GM13977 (cell line): Measurements from ENCODE around the gene RBM33.
A peak's percentile ranks its signal among the peaks of the same experiment; 100 is the strongest.

Source experiments
- DNase-seq: peaks from one replicate; pipeline ENCODE4 v3.0.0; 2012; ENCODE audit warnings: low spot score
- in situ Hi-C: fragments of 300-500 bp; cut with MboI; formaldehyde crosslinking; loops from one replicate; pipeline ENCODE4 v1.12.0; 2022; ENCODE audit warnings: low sequenced_read_pairs, low pct_unique_long_range_greater_than_20kb, mixed read lengths, inconsistent platforms; ENCODE audit not compliant: unreplicated experiment
- TF ChIP-seq, protein P1 (sequence below): IDR thresholded peaks from 2 replicates; pipeline ENCODE4 v1.5.1; 2012; ENCODE audit warnings: mild to moderate bottlenecking, control low read depth; ENCODE audit not compliant: insufficient read depth; ENCODE audit errors: extremely low read depth, missing control alignments

Gene RBM33

DNA sequence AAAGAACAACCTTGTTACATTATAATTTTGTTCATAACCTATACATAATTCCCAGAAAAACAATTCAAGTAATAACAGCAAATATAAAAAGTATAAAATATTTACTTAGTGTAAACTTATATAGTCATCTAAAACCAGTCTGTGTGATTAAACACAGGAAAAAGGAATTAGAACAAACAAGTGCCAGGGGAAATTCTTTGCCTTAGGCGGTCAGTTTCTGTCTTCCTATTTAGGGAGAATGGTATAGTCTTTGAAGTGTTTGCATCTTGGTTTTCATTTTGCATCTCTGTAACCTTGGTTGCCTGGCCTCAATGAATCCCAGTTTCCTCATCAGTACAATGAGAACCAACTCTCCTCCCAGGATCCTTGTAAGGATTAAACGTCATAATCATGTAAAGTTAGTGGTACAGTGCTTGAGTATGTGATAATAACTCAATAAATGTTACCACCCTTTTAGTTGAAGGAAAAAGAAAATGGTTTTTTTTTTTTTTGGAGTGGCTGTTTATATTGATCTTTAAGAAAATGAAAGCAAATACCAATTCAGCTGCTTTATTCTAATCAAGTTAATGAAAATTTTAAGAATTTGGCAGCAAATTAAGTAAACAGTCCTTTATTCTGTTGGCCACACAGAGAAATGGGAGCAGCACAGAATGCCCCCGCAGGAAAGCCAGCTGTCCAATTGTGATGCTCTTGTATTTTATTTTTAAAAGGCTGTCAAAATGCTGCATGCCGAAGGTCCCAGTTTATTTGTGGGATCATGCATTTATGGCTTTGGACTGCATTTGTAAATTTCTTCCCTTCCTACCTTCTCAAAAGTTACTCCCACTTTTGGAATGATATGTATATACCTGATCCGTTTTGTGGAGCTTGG is 106.0 kb downstream of the RBM33 start:
- DNase-seq: no peak
- TF ChIP-seq, protein P1, sequence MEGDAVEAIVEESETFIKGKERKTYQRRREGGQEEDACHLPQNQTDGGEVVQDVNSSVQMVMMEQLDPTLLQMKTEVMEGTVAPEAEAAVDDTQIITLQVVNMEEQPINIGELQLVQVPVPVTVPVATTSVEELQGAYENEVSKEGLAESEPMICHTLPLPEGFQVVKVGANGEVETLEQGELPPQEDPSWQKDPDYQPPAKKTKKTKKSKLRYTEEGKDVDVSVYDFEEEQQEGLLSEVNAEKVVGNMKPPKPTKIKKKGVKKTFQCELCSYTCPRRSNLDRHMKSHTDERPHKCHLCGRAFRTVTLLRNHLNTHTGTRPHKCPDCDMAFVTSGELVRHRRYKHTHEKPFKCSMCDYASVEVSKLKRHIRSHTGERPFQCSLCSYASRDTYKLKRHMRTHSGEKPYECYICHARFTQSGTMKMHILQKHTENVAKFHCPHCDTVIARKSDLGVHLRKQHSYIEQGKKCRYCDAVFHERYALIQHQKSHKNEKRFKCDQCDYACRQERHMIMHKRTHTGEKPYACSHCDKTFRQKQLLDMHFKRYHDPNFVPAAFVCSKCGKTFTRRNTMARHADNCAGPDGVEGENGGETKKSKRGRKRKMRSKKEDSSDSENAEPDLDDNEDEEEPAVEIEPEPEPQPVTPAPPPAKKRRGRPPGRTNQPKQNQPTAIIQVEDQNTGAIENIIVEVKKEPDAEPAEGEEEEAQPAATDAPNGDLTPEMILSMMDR: no peak
- in situ Hi-C loops: no loop called here

DNA sequence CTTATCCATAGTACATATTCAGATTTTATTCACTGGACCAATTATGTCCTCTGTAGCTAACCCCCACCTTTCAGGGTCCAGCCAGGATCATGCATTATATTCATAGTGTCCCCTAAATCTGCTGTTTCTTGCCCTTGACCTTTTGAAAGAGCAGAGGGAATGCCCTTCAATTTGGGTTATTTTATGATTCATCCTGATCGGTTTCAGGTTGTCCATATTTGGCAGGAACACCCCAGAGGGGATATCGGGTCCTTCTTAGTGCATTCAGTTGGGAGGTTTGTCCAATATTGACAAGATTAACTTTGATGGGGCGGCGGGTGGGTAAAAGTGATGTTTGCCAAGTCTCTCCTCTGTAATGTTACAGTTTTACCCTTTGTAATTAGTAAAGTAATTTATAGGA is 106.9 kb downstream of the RBM33 start:
- in situ Hi-C loops: no loop called here
- DNase-seq: no peak
- TF ChIP-seq, protein P1: no peak

DNA sequence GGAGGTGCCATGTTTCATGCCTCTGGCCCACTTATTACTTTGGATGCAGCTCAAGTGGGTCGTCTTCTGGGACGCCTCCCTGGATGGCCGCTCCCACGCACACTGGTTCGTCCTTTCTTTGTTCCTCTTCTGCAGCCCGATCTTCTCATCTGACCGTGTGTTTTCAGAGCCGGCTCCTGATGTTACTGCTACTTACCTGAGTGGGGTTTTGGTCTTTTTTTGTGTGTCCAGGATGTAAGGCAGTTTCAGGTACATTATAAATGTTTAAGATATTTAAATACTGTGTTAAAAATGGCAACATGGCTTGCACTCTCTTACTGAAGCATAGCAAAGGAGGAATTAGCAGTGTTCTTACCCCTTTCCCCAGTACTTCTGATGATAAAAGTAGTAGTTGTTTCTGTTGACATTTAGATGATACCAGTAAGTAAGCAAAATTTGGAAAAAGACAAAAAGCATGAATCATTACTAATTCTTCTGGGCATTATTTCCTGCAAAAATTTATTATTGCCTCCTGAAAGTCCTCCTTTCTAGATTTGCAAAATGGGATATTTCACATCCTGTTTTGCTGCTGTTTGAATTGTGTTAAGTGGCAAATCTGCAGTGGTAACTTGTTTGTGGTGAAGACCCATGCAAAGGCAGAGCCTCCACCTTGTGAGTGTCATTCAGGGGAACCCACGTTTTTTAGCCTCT is 108.4 kb downstream of the RBM33 start:
- peak; percentile 51 for DNase-seq
- in situ Hi-C loops: no loop called here
- TF ChIP-seq, protein P1: no peak

DNA sequence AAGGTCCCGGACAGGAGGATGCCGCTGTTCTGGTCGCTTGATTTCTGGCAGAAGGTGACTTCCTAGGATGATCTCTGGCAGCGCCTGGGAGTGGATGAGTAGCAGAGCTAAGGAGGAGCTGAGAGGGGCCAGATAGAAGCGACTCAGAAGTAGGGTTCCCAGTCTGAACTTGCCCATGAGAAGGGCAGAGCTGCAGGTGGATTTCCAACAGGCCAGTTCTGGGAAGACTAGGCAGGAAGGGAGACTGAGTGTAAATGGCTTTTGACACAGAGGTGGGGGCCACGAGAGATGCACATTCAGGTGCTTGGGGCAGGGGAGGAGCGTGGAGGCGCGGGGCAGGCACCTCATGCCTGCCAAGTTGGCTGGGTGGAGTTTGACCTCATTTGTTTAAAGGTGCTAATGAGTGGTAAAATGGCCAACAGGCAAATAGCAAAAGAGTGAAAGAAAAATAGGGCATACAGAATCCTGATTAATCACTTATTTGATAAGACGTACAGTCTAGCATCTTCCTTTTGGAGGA is 109.0 kb downstream of the RBM33 start:
- DNase-seq: no peak
- TF ChIP-seq, protein P1: no peak
- in situ Hi-C loops: no loop called here

DNA sequence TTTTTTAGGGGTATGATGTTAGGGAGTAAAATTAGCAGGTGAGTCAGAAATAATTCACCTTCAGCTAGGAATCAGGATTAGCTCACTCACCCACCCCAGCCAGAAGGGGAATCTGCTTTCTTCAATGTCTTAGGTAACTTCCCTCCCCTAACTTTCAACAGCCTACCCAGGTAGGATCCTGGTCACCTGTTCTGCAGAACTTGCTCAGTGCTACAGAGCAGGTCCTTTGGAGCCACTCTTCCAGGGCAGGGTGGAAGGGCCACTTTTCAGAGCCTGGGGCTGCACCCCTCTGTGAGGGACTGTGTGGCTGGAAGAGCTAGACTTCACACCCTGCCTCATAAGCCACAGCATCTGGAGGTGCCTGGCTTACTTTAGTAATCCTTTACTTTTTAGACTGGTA is 109.7 kb downstream of the RBM33 start:
- in situ Hi-C loops: no loop called here
- TF ChIP-seq, protein P1: no peak
- no peak for DNase-seq

DNA sequence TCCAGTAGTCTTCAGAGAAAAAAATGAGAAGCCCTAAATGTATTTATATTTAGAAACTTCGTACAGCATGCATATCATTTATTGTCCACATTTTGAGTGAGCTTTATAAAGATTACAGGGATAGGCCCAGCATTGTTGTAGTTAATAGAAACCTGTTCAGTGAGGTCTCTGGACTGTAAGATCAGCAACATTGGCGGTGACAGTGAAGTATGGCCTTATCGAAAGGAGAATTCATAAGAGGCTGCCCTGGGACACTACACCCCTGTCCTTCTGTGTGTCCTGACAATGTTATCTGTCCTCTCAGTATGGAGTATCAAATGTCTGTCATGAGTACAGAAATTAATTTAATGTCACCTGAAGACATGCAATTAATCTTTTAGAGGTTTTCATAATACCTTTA is 110.6 kb downstream of the RBM33 start:
- no peak for DNase-seq
- in situ Hi-C loops: no loop called here
- TF ChIP-seq, protein P1: no peak
